HCT116 (cell line): ENCODE results near the gene ZNF750. TPM values are rescaled to one million over a fixed set of nuclear protein-coding genes. Genes with fewer than 3 reads are reported as not detected.

ENCODE experiments used
- ATAC-seq: fragments of 200-7000 bp; cut with Tn5 transposase; 2 replicates; pipeline ENCODE4 v1.9.1; 2020; ENCODE audit warnings: mild to moderate bottlenecking, moderate library complexity
- BruUV-seq: library from RNA; stranded (reverse); fragments of 400-500 nt; replicated peaks from 2 replicates; lab custom pipeline; 2021; lab: Mats Ljungman, UMichigan
- CTCF ChIA-PET: fragments of 300-600 bp; sonication (Branson Sonifier 250); formaldehyde crosslinking; loops from one replicate; lab custom pipeline; 2021; ENCODE audit warnings: antibody characterized with exemption; lab: Charles Lee
- POLR2A ChIA-PET: fragments of 300-600, 350-600 bp; sonication (Branson Sonifier 250); formaldehyde crosslinking; loops from one replicate; lab custom pipeline; 2021; ENCODE audit warnings: antibody characterized with exemption; lab: Charles Lee
- RAD21 ChIA-PET, 2 experiments: fragments of 300-600 bp; sonication (Branson Sonifier 250); formaldehyde crosslinking; loops; one replicate each; lab custom pipeline; 2023; ENCODE audit warnings: low total read pairs in 2 of 2; ENCODE audit not compliant: uncharacterized antibody in 2 of 2, unreplicated experiment in 2 of 2, low non-redundant PET in 1 of 2; lab: Charles Lee
- DNase-seq: peaks from one replicate; pipeline ENCODE4 v3.0.0-alpha.2; 2010; ENCODE audit warnings: low read depth, low spot score
- H2AFZ ChIP-seq: fragments of 200-600 bp; shearing (Covaris generic), sonication (generic); 2 replicates; pipeline ENCODE4 v1.6.1; 2017; ENCODE audit warnings: low read depth, mixed run types, mixed read lengths, antibody characterized with exemption, low read length; ENCODE audit not compliant: poor library complexity, severe bottlenecking
- H3K27ac ChIP-seq: 2 replicates; pipeline ENCODE4 v1.5.1; 2012; ENCODE audit warnings: low read depth, low read length
- H3K27me3 ChIP-seq: fragments of 200-600 bp; sonication (generic); 2 replicates; pipeline ENCODE4 v1.6.1; 2016; ENCODE audit warnings: mixed run types, low read length, mixed read lengths; ENCODE audit not compliant: insufficient read depth
- H3K36me3 ChIP-seq, 2 experiments: fragments of 200-500 bp in 1 of 2; fragments of 200-600 bp in 1 of 2; sonication (Bioruptor generic) in 1 of 2; sonication (generic) in 1 of 2; 2 replicates each; pipeline versions ENCODE4 v1.5.1 to v1.6.1; 2014 to 2016; ENCODE audit warnings: low read length in 2 of 2, inconsistent platforms in 1 of 2, mixed read lengths in 1 of 2, mixed run types in 1 of 2; ENCODE audit not compliant: insufficient read depth in 2 of 2, control insufficient read depth in 1 of 2
- H3K4me1 ChIP-seq, 2 experiments: fragments of 200-600 bp in 1 of 2; sonication (generic) in 1 of 2; 2 replicates each; pipeline versions ENCODE4 v1.5.1 to v1.6.1; 2012 to 2017; ENCODE audit warnings: low read length in 2 of 2, inconsistent platforms in 1 of 2, mild to moderate bottlenecking in 1 of 2, mixed read lengths in 1 of 2, mixed run types in 1 of 2, moderate library complexity in 1 of 2; ENCODE audit not compliant: insufficient read depth in 2 of 2, control insufficient read depth in 1 of 2
- H3K4me2 ChIP-seq: fragments of 200-600 bp; sonication (generic); 2 replicates; pipeline ENCODE4 v1.6.1; 2017; ENCODE audit warnings: mixed run types, low read length, mixed read lengths
- H3K4me3 ChIP-seq, 2 experiments: fragments of 200-600 bp in 1 of 2; sonication (generic) in 1 of 2; replicated peaks in 1 of 2; 2 replicates each; pipeline ENCODE4 v1.5.1; 2011 to 2016; ENCODE audit warnings: low read length in 2 of 2, control low read depth in 1 of 2, low read depth in 1 of 2, mild to moderate bottlenecking in 1 of 2, mixed read lengths in 1 of 2, mixed run types in 1 of 2
- H3K79me2 ChIP-seq: fragments of 200-600 bp; sonication (generic); 2 replicates; pipeline ENCODE4 v1.6.1; 2017; ENCODE audit warnings: mild to moderate bottlenecking, mixed run types, low read length, moderate library complexity, mixed read lengths; ENCODE audit not compliant: insufficient read depth
- H3K9ac ChIP-seq: fragments of 200-600 bp; sonication (generic); 2 replicates; pipeline ENCODE4 v1.6.1; 2016; ENCODE audit warnings: low read length, mixed read lengths
- H3K9me2 ChIP-seq: fragments of 200-600 bp; sonication (generic), shearing (Covaris generic); 2 replicates; pipeline ENCODE4 v1.6.1; 2017; ENCODE audit warnings: mixed run types, mild to moderate bottlenecking, moderate library complexity; ENCODE audit not compliant: insufficient read depth
- H3K9me3 ChIP-seq, 2 experiments: fragments of 200-500 bp in 1 of 2; fragments of 200-600 bp in 1 of 2; sonication (Bioruptor generic) in 1 of 2; sonication (generic) in 1 of 2; 2 replicates each; pipeline ENCODE4 v1.6.1; 2014 to 2017; ENCODE audit warnings: low read length in 2 of 2, mixed read lengths in 2 of 2, inconsistent platforms in 1 of 2, low read depth in 1 of 2, mild to moderate bottlenecking in 1 of 2, mixed run types in 1 of 2, moderate library complexity in 1 of 2; ENCODE audit not compliant: control insufficient read depth in 1 of 2, insufficient read depth in 1 of 2
- H4K20me1 ChIP-seq: fragments of 200-600 bp; sonication (generic), shearing (Covaris generic); 2 replicates; pipeline ENCODE4 v1.6.1; 2017; ENCODE audit warnings: mixed run types, mild to moderate bottlenecking, moderate library complexity; ENCODE audit not compliant: insufficient read depth
- CBX3 ChIP-seq: IDR thresholded peaks from 2 replicates; pipeline ENCODE4 v1.6.1; 2012; ENCODE audit warnings: low read depth
- CEBPB ChIP-seq: IDR thresholded peaks from 2 replicates; pipeline ENCODE4 v1.6.1; 2012; ENCODE audit warnings: low read depth
- EGR1 ChIP-seq: IDR thresholded peaks from 2 replicates; pipeline ENCODE4 v1.6.1; 2012; ENCODE audit warnings: low read depth
- EZH2 ChIP-seq: fragments of 200-600 bp; sonication (generic); IDR thresholded peaks from 2 replicates; pipeline ENCODE4 v1.6.1; 2017; ENCODE audit warnings: antibody characterized with exemption, mixed run types
- EZH2phosphoT487 ChIP-seq: fragments of 200-600 bp; IDR thresholded peaks from 2 replicates; pipeline ENCODE4 v1.6.1; 2018; ENCODE audit warnings: antibody characterized with exemption, borderline replicate concordance
- FOSL1 ChIP-seq: IDR thresholded peaks from 2 replicates; pipeline ENCODE4 v1.6.1; 2012; ENCODE audit warnings: low read depth
- POLR2A ChIP-seq: IDR thresholded peaks from 2 replicates; pipeline ENCODE4 v1.7.0; 2011; ENCODE audit warnings: borderline replicate concordance; ENCODE audit not compliant: insufficient read depth, insufficient read length; ENCODE audit errors: extremely low read depth
- POLR2AphosphoS5 ChIP-seq: IDR thresholded peaks from 2 replicates; pipeline ENCODE4 v1.6.1; 2011; ENCODE audit warnings: mild to moderate bottlenecking, low read depth, low read length, moderate library complexity
- SIN3A ChIP-seq: IDR thresholded peaks from 2 replicates; pipeline ENCODE4 v1.6.1; 2012; ENCODE audit warnings: low read depth
- SP1 ChIP-seq: IDR thresholded peaks from 2 replicates; pipeline ENCODE4 v1.6.1; 2012; ENCODE audit warnings: low read depth
- SRF ChIP-seq: IDR thresholded peaks from 2 replicates; pipeline ENCODE4 v1.6.1; 2012; ENCODE audit warnings: low read depth
- TCF7L2 ChIP-seq: IDR thresholded peaks from 2 replicates; pipeline ENCODE4 v1.7.0; 2011; ENCODE audit warnings: borderline replicate concordance, inconsistent platforms; ENCODE audit not compliant: insufficient read depth, insufficient read length; ENCODE audit errors: extremely low read depth
- ZNF274 ChIP-seq: fragments of 200-500 bp; sonication (Bioruptor generic); IDR thresholded peaks from 2 replicates; pipeline ENCODE4 v1.6.1; 2014; ENCODE audit warnings: mild to moderate bottlenecking, low read depth, low read length, inconsistent platforms
- intact Hi-C: fragments of 100-400 bp; cut with micrococcal nuclease; formaldehyde crosslinking; loops from 2 replicates; pipeline ENCODE4 v1.10.0; 2022
- total RNA-seq: library from RNA; stranded (reverse); gene quantifications from one replicate; pipeline ENCODE4 v1.2.1, GENCODE V29; 2021; ENCODE audit not compliant: unreplicated experiment
- TF ChIP-seq, protein P1 (sequence below): IDR thresholded peaks from 2 replicates; pipeline ENCODE4 v1.6.1; 2012
- TF ChIP-seq, protein P2 (sequence below): IDR thresholded peaks from 2 replicates; pipeline ENCODE4 v1.6.1; 2012

The ZNF750 gene
- total RNA-seq, 1 experiment from 2014 or later, result not detected

DNA sequence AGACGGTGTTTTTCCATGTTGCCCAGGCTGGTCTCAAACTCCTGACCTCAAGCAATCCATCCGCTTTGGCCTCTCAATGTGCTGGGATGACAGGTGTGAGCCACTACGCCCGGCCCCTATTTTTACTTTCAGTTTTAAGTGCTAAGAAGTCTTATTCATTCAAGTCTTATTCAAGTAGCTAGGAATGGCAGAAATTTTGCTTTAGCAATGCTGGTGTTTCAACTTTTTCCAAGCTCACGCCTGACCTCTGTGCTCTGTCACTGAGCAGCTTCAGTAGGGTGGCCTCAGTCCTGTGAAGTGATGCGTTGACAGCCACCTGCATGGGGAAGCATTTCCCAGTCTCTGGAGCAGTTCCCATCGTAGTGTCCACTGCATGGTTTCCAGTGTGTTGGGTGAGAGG is 12.9 kb downstream of the ZNF750 start:
- CTCF ChIA-PET, result no interaction called here
- Histone ChIP-seq H3K27me3 (no peaks in the 10 kb centered on the region), H2AFZ (no peak overlapping the region), H3K36me3 (peaks cover 0 to 28% of the 10 kb centered on the region in 2 experiments; a peak in 2 of 4 replicates), H3K9me2 (no peaks in the 10 kb centered on the region)
- TF ChIP-seq EGR1 (no peak), SIN3A (no peak), SP1 (no peak), POLR2A (no peak), ZNF274 (no peak), EZH2phosphoT487 (no peak), CBX3 (no peak), TCF7L2 (no peak), CEBPB (no peak), POLR2AphosphoS5 (no peak), SRF (no peak), EZH2 (no peak), FOSL1 (no peak)
- TF ChIP-seq, protein P1, sequence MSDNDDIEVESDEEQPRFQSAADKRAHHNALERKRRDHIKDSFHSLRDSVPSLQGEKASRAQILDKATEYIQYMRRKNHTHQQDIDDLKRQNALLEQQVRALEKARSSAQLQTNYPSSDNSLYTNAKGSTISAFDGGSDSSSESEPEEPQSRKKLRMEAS, result no peak
- TF ChIP-seq, protein P2, sequence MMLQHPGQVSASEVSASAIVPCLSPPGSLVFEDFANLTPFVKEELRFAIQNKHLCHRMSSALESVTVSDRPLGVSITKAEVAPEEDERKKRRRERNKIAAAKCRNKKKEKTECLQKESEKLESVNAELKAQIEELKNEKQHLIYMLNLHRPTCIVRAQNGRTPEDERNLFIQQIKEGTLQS, result no peak
- TF ChIP-seq, all 23 proteins: peak for 0
- H3K79me2 ChIP-seq, result peaks cover 21% of the 10 kb centered on the region; the same call in 1 of the 2 replicates
- DNase-seq (no peak), ATAC-seq (no peak)
- no peak overlapping the region for H3K27ac ChIP-seq
- H3K9me3 ChIP-seq, result no peaks in the 10 kb centered on the region
- no peak overlapping the region for H3K9ac ChIP-seq
- peaks cover 3% of the 10 kb centered on the region; the same call in 1 of the 2 replicates for H4K20me1 ChIP-seq
- intact Hi-C loops, result no loop called here
- ChIA-PET POLR2A (no interaction called here), RAD21 (interaction anchor here in 1 of 2 experiments (0.6 kb wide), 1 partner anchor 186 kb away, joined by 3 read pairs; no protein-coding TSS in a partner anchor)
- no peak overlapping the region for H3K4me3 ChIP-seq
- no peaks in the 10 kb centered on the region for H3K4me1 ChIP-seq
- BruUV-seq, result no TSS peak
- H3K4me2 ChIP-seq, result no peak overlapping the region
